AG09319 (cell line): ENCODE results near the gene ARAP1.

Experiments
- DNase-seq: peaks from one replicate; pipeline ENCODE4 v3.0.0-alpha.2; 2010; ENCODE audit warnings: low read depth; ENCODE audit errors: extremely low read depth
- TF ChIP-seq, protein P1 (sequence below): IDR thresholded peaks from 2 replicates; pipeline ENCODE4 v1.5.1; 2011; ENCODE audit warnings: low read depth, mild to moderate bottlenecking, inconsistent platforms, low read length, moderate library complexity

The ARAP1 gene

DNA sequence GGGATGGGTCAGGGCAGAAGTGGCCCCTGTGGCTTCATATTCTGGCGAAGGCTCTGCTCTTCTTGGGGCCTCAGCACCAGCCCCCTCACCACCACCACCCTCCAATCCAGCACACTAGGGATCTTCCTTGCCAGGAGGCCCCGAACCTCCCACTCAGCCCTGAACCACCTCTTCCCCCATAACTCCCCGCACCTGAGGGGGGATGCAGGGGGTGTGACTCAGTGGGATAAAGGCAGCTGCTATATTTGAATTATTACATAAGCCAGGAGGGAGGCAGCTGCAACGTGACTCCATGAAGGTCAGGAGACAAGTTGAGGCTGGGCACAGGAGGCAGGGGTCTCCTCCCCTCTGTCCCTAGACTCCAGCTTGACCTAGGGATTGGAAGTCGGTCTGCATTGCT lies 72.3 kb downstream of the ARAP1 start:
- DNase-seq, result no peak
- TF ChIP-seq, protein P1, sequence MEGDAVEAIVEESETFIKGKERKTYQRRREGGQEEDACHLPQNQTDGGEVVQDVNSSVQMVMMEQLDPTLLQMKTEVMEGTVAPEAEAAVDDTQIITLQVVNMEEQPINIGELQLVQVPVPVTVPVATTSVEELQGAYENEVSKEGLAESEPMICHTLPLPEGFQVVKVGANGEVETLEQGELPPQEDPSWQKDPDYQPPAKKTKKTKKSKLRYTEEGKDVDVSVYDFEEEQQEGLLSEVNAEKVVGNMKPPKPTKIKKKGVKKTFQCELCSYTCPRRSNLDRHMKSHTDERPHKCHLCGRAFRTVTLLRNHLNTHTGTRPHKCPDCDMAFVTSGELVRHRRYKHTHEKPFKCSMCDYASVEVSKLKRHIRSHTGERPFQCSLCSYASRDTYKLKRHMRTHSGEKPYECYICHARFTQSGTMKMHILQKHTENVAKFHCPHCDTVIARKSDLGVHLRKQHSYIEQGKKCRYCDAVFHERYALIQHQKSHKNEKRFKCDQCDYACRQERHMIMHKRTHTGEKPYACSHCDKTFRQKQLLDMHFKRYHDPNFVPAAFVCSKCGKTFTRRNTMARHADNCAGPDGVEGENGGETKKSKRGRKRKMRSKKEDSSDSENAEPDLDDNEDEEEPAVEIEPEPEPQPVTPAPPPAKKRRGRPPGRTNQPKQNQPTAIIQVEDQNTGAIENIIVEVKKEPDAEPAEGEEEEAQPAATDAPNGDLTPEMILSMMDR, result no peak

DNA sequence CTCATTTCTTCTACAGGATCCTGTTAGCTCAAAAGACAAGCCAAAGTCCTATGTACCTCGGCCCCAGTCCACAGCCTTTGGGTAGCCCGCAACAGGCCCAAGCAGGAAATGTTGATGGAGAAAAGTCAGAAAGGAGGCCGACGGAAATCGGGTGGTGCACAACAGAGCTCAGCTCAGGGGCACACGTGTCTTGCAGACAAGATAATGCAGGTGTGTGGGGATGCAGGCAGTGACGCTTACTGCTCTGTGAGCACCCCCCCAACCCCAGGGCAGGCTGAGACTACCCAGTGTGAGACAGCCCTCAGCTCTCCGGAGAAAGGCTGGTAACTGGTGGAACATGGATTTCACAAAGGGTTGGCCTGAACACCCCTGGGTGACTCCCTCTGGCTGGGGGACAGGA lies 73.7 kb downstream of the ARAP1 start:
- DNase-seq, result no peak
- TF ChIP-seq, protein P1, result no peak

DNA sequence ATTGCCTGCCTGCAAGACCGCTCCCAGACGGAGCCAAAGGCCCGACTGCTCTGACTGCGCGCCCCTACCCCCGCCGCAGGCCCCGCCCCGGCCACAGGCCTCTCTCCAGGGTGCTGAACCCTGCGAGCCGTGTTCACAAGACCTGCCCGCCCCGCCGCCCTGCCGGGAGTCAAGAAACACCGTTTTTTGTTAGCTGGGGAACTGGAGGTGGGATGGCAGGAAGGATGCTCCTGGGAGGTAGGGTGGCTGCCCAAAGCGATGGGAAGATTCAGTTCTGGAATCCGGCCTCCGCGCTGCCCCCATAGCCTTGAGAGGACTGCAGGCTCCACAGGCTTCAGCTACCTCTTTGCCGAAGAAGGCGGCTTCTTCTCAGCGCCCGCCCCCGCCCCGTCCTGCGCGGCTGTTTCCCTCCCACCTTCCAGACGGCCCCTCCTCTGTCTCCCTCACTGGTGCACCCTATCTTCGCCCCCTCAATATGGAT lies 75.3 kb downstream of the ARAP1 start:
- TF ChIP-seq, protein P1, result no peak
- DNase-seq, result no peak

DNA sequence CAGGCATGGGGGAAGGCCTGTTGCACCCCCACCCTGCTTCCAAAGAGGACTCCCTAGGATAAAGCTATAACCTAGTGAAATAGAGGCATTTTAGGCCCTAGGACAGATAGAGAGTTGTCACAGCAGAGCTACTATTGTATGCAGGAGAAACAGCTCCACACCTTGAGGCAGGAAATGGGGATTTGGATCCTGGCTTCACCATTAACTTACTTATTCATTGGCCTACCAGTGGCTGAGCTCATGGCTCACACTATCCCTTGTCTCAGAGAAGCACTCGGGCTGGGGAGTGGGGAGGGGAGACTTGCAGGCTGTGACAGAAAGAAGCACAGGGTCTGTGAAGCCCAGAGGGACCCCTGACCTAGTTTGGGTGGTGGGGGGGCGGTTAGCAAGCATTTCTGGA lies 77.0 kb downstream of the ARAP1 start:
- TF ChIP-seq, protein P1, result no peak
- no peak for DNase-seq

DNA sequence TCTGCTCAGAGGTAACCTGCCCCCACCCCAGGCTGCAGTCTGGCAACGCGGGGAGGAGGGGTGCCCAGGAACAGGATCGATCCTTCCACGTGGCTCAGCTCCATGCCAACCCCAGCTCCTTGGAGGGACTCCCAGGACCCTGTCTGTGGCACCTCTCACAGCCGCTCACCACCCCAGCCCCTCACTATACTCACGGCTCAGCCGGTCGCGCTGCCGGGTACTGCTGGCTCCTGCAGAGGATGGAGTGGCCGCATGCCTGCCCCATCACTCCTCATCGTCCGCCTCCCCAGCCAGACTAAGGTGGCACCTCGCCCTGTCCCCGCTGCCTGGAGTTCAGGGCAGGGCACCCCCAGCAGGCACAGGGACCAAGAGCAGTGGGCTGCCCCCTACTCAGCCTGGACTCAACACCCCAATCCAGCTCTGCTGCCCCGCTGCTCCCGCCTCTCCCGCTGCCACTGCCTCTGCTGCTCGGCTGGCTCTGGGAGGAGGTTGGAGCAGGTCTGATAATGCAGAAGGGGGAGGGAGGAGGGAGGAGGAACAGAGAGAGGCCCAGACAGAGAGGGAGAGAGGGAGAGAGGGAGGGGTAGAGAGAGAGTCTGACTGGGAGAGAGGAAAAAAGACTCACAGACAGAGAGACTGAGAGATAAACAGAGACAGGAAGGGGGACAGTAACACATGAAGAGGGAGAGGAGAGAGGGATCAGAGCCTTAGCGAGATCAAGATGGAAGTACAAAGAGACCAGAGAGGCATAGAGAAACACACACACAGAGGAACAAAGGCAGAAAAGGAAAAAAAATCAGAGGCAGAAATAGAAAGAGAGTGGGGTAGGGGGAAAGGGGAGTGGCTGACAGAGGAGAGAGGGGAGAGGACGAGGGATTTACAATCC lies 78.0 kb downstream of the ARAP1 start, which contains the start of gene PDE2A:
Gene PDE2A, minus strand, starts transcription at position 480 of the 886 bp plus-strand sequence. Its CDS starts 215 bp downstream, at position 265.
- DNase-seq, result no peak
- TF ChIP-seq, protein P1, result no peak

DNA sequence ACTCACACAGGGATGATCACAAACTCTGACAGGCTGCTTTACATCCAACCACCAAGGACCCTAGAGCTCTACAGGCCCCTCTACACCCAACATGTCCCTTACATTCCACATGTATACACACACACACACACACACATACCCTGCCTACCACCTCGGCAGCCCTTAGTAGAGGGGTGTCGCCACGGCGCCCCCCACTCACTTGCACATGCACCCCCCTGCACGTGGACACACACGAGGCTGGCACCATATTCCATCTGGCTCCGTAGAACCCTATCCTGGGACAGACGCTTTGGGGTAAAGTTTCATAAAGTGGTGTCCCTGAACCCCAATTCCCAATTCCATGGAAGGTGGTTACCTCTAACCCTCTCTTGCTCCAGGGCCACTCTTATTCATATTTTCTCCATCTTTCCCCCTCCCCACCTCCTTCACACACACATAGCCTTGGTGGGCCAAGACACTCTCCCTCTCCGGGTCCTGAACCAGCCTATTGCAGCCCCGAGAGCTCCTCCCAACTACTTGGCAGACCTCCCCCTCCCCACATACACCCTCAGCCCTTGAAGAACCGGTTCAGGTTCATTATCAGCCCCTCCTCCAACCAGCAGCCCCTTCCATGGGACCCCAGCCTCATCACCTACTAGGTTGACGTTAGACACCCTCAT lies 78.8 kb downstream of the ARAP1 start:
- TF ChIP-seq, protein P1, result no peak
- DNase-seq, result no peak
